NT2/D1 (cell line): ENCODE data around the gene REN.

Experiments used
- DNase-seq: peaks from one replicate; pipeline ENCODE4 v3.0.0-alpha.2; 2011; ENCODE audit warnings: low read depth, low spot score
- H3K27me3 ChIP-seq: 2 replicates; pipeline ENCODE4 v1.6.0; 2011; ENCODE audit warnings: mild to moderate bottlenecking; ENCODE audit not compliant: insufficient read length, insufficient read depth
- H3K36me3 ChIP-seq: 2 replicates; pipeline ENCODE4 v1.6.1; 2011; ENCODE audit warnings: mild to moderate bottlenecking, low read length, mixed read lengths; ENCODE audit not compliant: insufficient read depth, insufficient read length
- H3K4me1 ChIP-seq: 2 replicates; pipeline ENCODE4 v1.5.1; 2011; ENCODE audit not compliant: insufficient read depth, insufficient read length
- H3K4me3 ChIP-seq: 2 replicates; pipeline ENCODE4 v1.5.1; 2011; ENCODE audit warnings: low read depth; ENCODE audit not compliant: insufficient read length
- H3K9ac ChIP-seq: 2 replicates; pipeline ENCODE4 v1.6.0; 2011; ENCODE audit warnings: low read depth; ENCODE audit not compliant: insufficient read length
- H3K9me3 ChIP-seq: 2 replicates; pipeline ENCODE4 v1.5.1; 2011; ENCODE audit warnings: mild to moderate bottlenecking, low read length; ENCODE audit not compliant: insufficient read depth
- SUZ12 ChIP-seq: IDR thresholded peaks from 2 replicates; pipeline ENCODE4 v1.6.1; 2011; ENCODE audit not compliant: insufficient read length, insufficient read depth; ENCODE audit errors: extremely low read depth
- YY1 ChIP-seq: IDR thresholded peaks from 2 replicates; pipeline ENCODE4 v1.6.1; 2011; ENCODE audit not compliant: insufficient read length, insufficient read depth
- ZNF274 ChIP-seq: IDR thresholded peaks from 2 replicates; pipeline ENCODE4 v1.6.1; 2011; ENCODE audit warnings: mild to moderate bottlenecking, low read depth, low read length

REN gene

DNA sequence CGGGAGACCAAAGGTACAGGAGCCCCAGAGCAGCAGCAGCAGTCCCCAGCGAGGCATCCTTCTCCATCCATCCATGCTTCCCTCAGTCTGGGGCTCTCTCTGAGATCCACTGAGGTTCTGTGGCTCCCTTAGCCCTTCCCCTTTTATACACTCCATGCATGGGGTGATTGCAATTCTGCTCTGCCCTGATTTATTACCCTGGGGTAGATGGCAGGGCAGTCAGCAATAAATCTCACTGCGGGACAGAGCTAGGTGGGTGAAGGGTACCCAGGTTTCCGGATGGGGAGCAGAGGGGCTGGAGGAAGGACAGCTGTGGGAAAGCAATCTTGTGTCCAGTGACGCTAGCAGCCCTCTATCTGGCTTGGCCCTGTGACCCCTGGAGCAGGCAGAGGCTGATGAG, at the start of gene REN:
REN (minus strand) TSS at position 119 of the 400 bp plus-strand sequence; CDS start at position 75, 44 bp downstream.
- Histone ChIP-seq H3K4me3 (no peak within 1 kb of the TSS), H3K9ac (no peak within 1 kb of the TSS), H3K4me1 (no peaks in the 10 kb centered on the region), H3K27me3 (no peaks in the 10 kb centered on the region), H3K9me3 (peaks cover 37% of the 10 kb centered on the region), H3K36me3 (no peaks in the 10 kb centered on the region)
- no peak for TF ChIP-seq ZNF274
- no peak for TF ChIP-seq YY1
- no peak for TF ChIP-seq SUZ12
- no peak for DNase-seq

DNA sequence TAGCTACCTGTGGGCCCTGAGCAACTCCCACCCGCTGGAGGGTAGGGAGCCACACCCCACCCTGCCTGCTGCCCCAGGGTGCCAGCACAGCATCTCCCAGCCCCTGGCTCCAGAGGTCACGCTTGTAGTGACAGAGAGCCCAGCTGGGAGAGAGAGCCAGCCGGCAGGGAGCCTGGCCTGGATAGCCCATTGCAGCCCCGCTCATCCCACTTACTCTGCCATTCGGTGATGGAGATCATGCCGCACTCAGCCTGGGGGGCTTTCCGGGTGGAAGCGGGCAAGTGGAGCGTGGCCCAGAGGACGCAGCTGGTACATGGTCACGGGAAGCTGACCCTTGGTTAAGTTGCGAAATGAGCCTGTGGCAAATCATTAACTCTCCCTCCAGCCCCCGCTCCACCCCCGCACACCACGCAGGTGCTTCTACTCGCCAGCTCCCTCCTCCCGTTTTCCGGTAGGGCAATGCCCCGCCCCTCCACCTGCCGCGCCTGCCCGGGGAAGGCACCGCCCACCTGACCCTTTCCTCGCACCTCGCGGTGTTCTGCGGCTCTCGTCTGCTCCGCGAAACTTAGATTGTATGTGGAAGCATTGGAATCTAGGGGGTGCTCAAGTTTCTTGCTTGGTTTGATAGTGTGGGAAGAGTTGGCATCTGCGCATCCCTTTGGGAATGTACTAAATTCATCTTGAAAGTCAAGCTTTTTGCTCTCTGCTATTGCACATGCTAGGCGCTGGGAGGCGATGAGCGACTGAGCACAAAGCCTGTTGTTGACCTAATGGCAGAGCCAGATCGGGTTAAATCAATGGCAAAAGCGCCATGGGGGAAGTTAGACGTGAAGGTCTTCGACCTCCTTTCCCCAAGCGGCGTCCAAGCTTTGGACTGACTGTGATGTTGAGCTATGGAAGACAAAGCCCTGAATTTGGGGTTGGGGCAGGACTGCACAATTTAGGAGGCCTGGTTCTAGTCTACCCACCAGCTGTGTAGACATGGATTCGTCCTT, 47.8 kb upstream of the REN start, which contains the start of gene GOLT1A:
GOLT1A (minus strand) TSS at position 321 of the 995 bp plus-strand sequence; CDS start at position 239, 82 bp downstream.
- DNase-seq = peak; percentile 87
- H3K27me3 ChIP-seq = peaks cover 6% of the 10 kb centered on the region
- H3K4me3 ChIP-seq = no peak within 1 kb of the TSS
- no peak for TF ChIP-seq SUZ12
- no peak for TF ChIP-seq ZNF274
- no peak for TF ChIP-seq YY1
- no peaks in the 10 kb centered on the region for H3K9me3 ChIP-seq
- peak within 1 kb of the TSS; percentile 29 for H3K9ac ChIP-seq
- H3K4me1 ChIP-seq = peaks cover 5% of the 10 kb centered on the region
- H3K36me3 ChIP-seq = no peaks in the 10 kb centered on the region

DNA sequence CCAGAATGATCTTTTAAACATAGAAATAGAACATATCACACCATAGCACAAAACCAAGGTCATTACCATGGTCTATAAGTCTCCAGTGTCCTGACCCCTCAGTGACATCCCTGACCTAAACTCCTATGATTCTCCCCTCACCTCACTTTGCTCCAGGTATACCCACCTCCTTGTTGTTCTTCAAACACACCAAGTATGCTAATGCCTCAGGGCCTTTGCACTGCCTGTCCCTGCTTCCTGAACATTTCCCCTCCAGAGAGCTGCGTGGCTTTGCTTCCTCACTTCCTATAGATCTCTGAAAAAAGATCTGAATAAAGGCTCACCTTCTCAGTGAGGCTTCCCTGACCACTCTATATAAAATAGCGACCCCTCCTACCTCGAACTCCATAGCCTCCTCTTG, 46.6 kb upstream of the REN start:
- Histone ChIP-seq H3K9ac (no peak overlapping the region), H3K9me3 (no peaks in the 10 kb centered on the region), H3K4me1 (peaks cover 5% of the 10 kb centered on the region), H3K27me3 (peaks cover 6% of the 10 kb centered on the region), H3K36me3 (no peaks in the 10 kb centered on the region), H3K4me3 (no peak overlapping the region)
- no peak for TF ChIP-seq YY1
- TF ChIP-seq SUZ12 = no peak
- TF ChIP-seq ZNF274 = no peak
- DNase-seq = no peak

DNA sequence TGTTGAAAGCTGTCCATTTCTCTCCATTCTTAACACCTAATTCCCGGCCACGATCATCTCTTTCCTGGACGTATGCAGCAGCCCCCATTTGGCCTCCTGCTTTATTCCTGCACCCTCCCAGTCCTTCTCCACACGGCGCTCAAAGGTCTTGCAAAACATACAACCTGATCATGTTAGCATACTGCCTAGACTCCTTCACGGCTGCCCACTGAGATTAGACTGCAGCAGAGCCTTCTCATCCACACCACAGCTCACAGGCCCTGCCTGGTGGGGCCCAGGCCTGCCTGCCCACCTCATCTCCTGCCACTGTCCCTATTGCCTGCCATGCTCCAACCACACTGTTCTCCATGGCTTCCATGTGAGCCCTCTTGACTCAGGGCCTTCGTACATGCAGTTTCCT, 44.9 kb upstream of the REN start:
- H3K9me3 ChIP-seq = no peaks in the 10 kb centered on the region
- H3K4me1 ChIP-seq = peaks cover 5% of the 10 kb centered on the region
- TF ChIP-seq YY1 = no peak
- TF ChIP-seq ZNF274 = no peak
- no peak for TF ChIP-seq SUZ12
- H3K27me3 ChIP-seq = peaks cover 12% of the 10 kb centered on the region
- no peak overlapping the region for H3K4me3 ChIP-seq
- DNase-seq = no peak
- H3K9ac ChIP-seq = no peak overlapping the region
- no peaks in the 10 kb centered on the region for H3K36me3 ChIP-seq

DNA sequence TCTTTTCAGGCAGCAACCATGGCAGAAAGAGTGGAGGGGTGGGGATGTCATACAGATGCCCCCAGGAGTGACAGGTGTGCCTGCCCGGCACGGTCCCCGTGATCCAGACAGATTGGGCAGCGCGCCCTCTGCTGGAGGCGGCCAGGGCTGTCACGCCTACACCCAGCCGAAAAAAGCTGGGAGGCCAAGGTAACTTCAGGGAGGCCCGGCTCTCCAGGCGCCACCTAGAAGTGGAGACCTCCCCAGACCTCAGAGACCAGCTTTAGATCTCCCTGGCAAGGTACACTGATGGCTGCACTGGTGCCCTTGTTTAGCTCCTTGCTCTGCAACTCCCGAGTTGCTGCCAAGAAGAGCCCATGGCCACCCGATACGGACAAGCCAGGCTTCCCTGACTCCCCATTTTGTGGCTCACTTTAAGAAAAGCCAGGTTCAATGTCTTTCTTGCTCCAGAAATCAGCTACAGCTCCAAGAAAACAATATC, 41.0 kb upstream of the REN start:
- Histone ChIP-seq H3K4me3 (no peak overlapping the region), H3K9ac (no peak overlapping the region), H3K4me1 (no peaks in the 10 kb centered on the region), H3K27me3 (peaks cover 6% of the 10 kb centered on the region), H3K9me3 (no peaks in the 10 kb centered on the region), H3K36me3 (no peaks in the 10 kb centered on the region)
- TF ChIP-seq SUZ12 = no peak
- DNase-seq = peak; percentile 62

DNA sequence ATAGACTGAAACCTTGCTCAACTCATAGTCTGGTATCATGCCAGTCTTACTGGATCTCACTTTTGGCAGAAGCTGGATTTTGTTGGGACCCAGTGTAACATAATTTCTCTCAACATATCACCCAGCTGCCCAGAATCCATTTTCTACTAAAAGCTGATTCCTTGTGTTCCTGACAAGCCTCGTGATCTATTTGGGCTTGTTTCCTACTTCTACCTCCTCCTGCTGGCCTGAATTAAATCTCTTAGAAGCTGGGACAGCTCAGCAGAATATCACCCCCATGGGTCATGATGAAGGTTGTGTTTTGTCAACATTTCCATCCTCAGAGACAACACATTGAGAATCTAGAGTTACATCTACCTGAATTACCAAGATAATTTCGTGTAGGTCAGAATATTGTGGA, 40.0 kb upstream of the REN start:
- no peak overlapping the region for H3K9ac ChIP-seq
- H3K36me3 ChIP-seq = no peaks in the 10 kb centered on the region
- DNase-seq = no peak
- TF ChIP-seq ZNF274 = no peak
- TF ChIP-seq SUZ12 = no peak
- no peak for TF ChIP-seq YY1
- H3K27me3 ChIP-seq = peaks cover 6% of the 10 kb centered on the region
- H3K4me3 ChIP-seq = no peak overlapping the region
- H3K9me3 ChIP-seq = no peaks in the 10 kb centered on the region
- H3K4me1 ChIP-seq = no peaks in the 10 kb centered on the region

DNA sequence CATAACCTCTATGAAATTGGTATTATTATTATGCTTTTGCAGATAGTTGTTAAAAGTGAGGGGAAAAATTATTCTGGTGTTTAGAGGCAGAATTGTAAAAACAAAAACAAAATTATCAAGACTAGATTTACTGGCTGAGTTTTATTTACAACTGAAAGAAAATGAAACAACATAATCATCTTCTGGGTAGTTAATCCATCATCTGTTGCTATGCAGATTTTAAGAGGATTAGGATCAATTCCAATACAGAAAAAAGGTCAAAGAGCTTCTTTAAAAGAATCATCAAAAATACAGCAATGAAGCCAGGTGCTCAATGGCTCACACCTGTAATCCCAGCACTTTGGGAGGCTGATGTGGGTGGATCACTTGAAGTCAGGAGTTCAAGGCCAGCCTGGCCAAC, 39.3 kb upstream of the REN start:
- H3K27me3 ChIP-seq = peaks cover 6% of the 10 kb centered on the region
- TF ChIP-seq SUZ12 = no peak
- TF ChIP-seq YY1 = no peak
- H3K4me3 ChIP-seq = no peak overlapping the region
- no peaks in the 10 kb centered on the region for H3K4me1 ChIP-seq
- H3K36me3 ChIP-seq = no peaks in the 10 kb centered on the region
- DNase-seq = no peak
- H3K9me3 ChIP-seq = no peaks in the 10 kb centered on the region
- no peak overlapping the region for H3K9ac ChIP-seq
